Stimulated activated CD4-positive, alpha-beta T cell treated with anti-CD3 and anti-CD28 coated beads, Interleukin-4, amount 100 ng/mL, for 48 hours (primary cell): ENCODE measurements around the gene ANKRD11.
A peak's percentile ranks its signal among the peaks of the same experiment; 100 is the strongest.
"Not testable (repeated sequence)": the region's sequence is repeated elsewhere in the genome, so short reads cannot be mapped to it uniquely, and the experiment has no call there.

Source experiments
- DNase-seq, 2 donors: peaks; one replicate each; pipeline ENCODE4 v3.0.0-alpha.2; 2020; ENCODE audit warnings: low read depth in 2 of 2

Gene ANKRD11

GRCh38 chr16:89316701-89317100, 173.7 kb downstream of the ANKRD11 start:
- no peak for DNase-seq

GRCh38 chr16:89315791-89316581, 174.4 kb downstream of the ANKRD11 start:
- DNase-seq, result peak; percentile 58 to 71

- DNase-seq, result no peak
Measured at GRCh38 chr16:89315271-89315670, 175.1 kb downstream of the ANKRD11 start.

GRCh38 chr16:89314854-89315253, 175.5 kb downstream of the ANKRD11 start:
- no peak for DNase-seq

- DNase-seq, result peak in 1 of 2 donors; percentile 30
Measured at GRCh38 chr16:89314357-89314756, 176.0 kb downstream of the ANKRD11 start.

GRCh38 chr16:89313583-89313982, 176.8 kb downstream of the ANKRD11 start:
- DNase-seq, result no peak

GRCh38 chr16:89312598-89313299, 177.6 kb downstream of the ANKRD11 start:
- DNase-seq, result no peak

GRCh38 chr16:89312194-89312593, 178.2 kb downstream of the ANKRD11 start:
- DNase-seq, result no peak

GRCh38 chr16:89311636-89312035, 178.7 kb downstream of the ANKRD11 start:
- DNase-seq, result no peak

- no peak for DNase-seq
Measured at GRCh38 chr16:89309438-89310122, 180.8 kb downstream of the ANKRD11 start.

- peak in 1 of 2 donors; percentile 35 for DNase-seq
Measured at GRCh38 chr16:89308391-89309333, 181.7 kb downstream of the ANKRD11 start.

GRCh38 chr16:89307421-89307805, 182.9 kb downstream of the ANKRD11 start:
- DNase-seq, result no peak

GRCh38 chr16:89306457-89307420, 183.6 kb downstream of the ANKRD11 start:
- not testable (repeated sequence) for DNase-seq

- no peak for DNase-seq
Measured at GRCh38 chr16:89304941-89305705, 185.2 kb downstream of the ANKRD11 start.

GRCh38 chr16:89304181-89304851, 186.0 kb downstream of the ANKRD11 start:
- DNase-seq, result no peak

GRCh38 chr16:89303617-89304016, 186.7 kb downstream of the ANKRD11 start:
- no peak for DNase-seq

- DNase-seq, result no peak
Measured at GRCh38 chr16:89300976-89301360, 189.4 kb downstream of the ANKRD11 start.

GRCh38 chr16:89300311-89300975, 189.9 kb downstream of the ANKRD11 start:
- no peak for DNase-seq
